CD4-positive, alpha-beta memory T cell (primary cell): ENCODE measurements around the gene TRMO. TPM values are rescaled to one million over a fixed set of nuclear protein-coding genes. Genes with fewer than 3 reads are reported as not detected.
A peak's percentile ranks its signal among the peaks of the same experiment; 100 is the strongest.

ENCODE experiments used
- CTCF ChIA-PET: fragments of 350-600 bp; sonication (Branson Sonifier 250); formaldehyde crosslinking; loops from one replicate; lab custom pipeline; 2021; ENCODE audit warnings: inconsistent platforms; ENCODE audit not compliant: partially characterized antibody; lab: Charles Lee
- POLR2A ChIA-PET: fragments of 350-600 bp; sonication (Branson Sonifier 250); formaldehyde crosslinking; loops from one replicate; lab custom pipeline; 2021; ENCODE audit not compliant: partially characterized antibody; lab: Charles Lee
- DNase-seq, 5 donors: peaks; one replicate each; pipeline versions ENCODE4 v3.0.0 to v3.0.0-alpha.2; 2020 to 2022; ENCODE audit warnings: mixed read lengths in 1 of 5
- H3K27ac ChIP-seq: one replicate; pipeline ENCODE4 v1.7.0; 2013; ENCODE audit warnings: low read depth, low read length
- H3K27me3 ChIP-seq: 2 replicates; pipeline ENCODE4 v1.7.0; 2013; ENCODE audit warnings: mild to moderate bottlenecking, low read length, moderate library complexity; ENCODE audit not compliant: insufficient read depth
- H3K36me3 ChIP-seq: 2 replicates; pipeline ENCODE4 v1.7.0; 2013; ENCODE audit warnings: mild to moderate bottlenecking, low read length, moderate library complexity; ENCODE audit not compliant: insufficient read depth
- H3K4me1 ChIP-seq: 2 replicates; pipeline ENCODE4 v1.7.0; 2013; ENCODE audit warnings: mild to moderate bottlenecking, low read length, moderate library complexity; ENCODE audit not compliant: insufficient read depth
- H3K4me3 ChIP-seq, 2 donors: one replicate each; pipeline ENCODE4 v1.7.0; 2013; ENCODE audit warnings: low read length in 2 of 2, mild to moderate bottlenecking in 1 of 2
- H3K9me3 ChIP-seq, 2 donors: one replicate each; pipeline ENCODE4 v1.7.0; 2013; ENCODE audit warnings: low read length in 2 of 2, control low read depth in 1 of 2; ENCODE audit not compliant: control insufficient read depth in 1 of 2
- H3K27ac Mint-ChIP-seq, 7 donors: one replicate each; pipeline ENCODE4 v1.8.0; 2020 to 2021; ENCODE audit warnings: mixed read lengths in 7 of 7, mild to moderate bottlenecking in 6 of 7, inconsistent platforms in 3 of 7, moderate library complexity in 3 of 7
- H3K27me3 Mint-ChIP-seq, 2 donors: one replicate each; pipeline ENCODE4 v1.8.0; 2020 to 2021; ENCODE audit warnings: mixed read lengths in 2 of 2
- H3K36me3 Mint-ChIP-seq, 2 donors: one replicate each; pipeline ENCODE4 v1.8.0; 2020 to 2021; ENCODE audit warnings: mixed read lengths in 2 of 2, inconsistent platforms in 1 of 2, mild to moderate bottlenecking in 1 of 2
- H3K4me1 Mint-ChIP-seq, 4 donors: one replicate each; pipeline ENCODE4 v1.8.0; 2020 to 2021; ENCODE audit warnings: mixed read lengths in 4 of 4, mild to moderate bottlenecking in 1 of 4
- H3K4me3 Mint-ChIP-seq, 8 donors: one replicate each; pipeline ENCODE4 v1.8.0; 2020 to 2021; ENCODE audit warnings: mixed read lengths in 8 of 8, mild to moderate bottlenecking in 7 of 8, moderate library complexity in 6 of 8, inconsistent platforms in 3 of 8
- H3K9me3 Mint-ChIP-seq, 8 donors: one replicate each; pipeline ENCODE4 v1.8.0; 2020 to 2021; ENCODE audit warnings: mixed read lengths in 8 of 8, mild to moderate bottlenecking in 5 of 8, inconsistent platforms in 3 of 8, moderate library complexity in 1 of 8
- intact Hi-C: fragments of 100-400 bp; cut with micrococcal nuclease; formaldehyde crosslinking; loops from one replicate; pipeline ENCODE4 v1.15.1; 2023
- polyA plus RNA-seq, 2 donors: library from polyadenylated mRNA; unstranded; fragments of 300-500 nt; fragmentation: Illumina TruSeq; gene quantifications; one replicate each; pipeline ENCODE4 v1.2.3, GENCODE V29; 2021
- total RNA-seq, 2 experiments: library from RNA; stranded (reverse); gene quantifications; one replicate each; pipeline ENCODE4 v1.2.3, GENCODE V29; 2021

TRMO gene
- total and polyA plus RNA-seq, 4 experiments from 2014 or later = 21.7 to 59.5 (median 41.4) TPM

GRCh38 chr9:97908705-97909104, 13.6 kb downstream of the TRMO start:
- peaks cover 41% of the 10 kb centered on the region for H3K36me3 ChIP-seq
- POLR2A ChIA-PET = interaction anchor here (15.8 kb wide), 1 partner anchor 10 kb away, joined by 746 read pairs; the partner anchor contains the start of gene TRMO
- DNase-seq = no peak
- H3K4me1 ChIP-seq = peaks cover 99% of the 10 kb centered on the region
- peaks cover 45 to 63% of the 10 kb centered on the region in 2 donors for H3K36me3 Mint-ChIP-seq
- peaks cover 0 to 2% (median 0%) of the 10 kb centered on the region in 8 donors for H3K9me3 Mint-ChIP-seq
- peak overlapping the region in 6 of 8 donors; percentile 18 to 74 (median 56) for H3K4me3 Mint-ChIP-seq
- intact Hi-C loops = loop anchor here (5.0 kb wide), 1 partner anchor 276 kb away; the partner anchor contains the start of genes NCBP1 and TSTD2
- H3K27ac ChIP-seq = peak overlapping the region; percentile 17
- no peaks in the 10 kb centered on the region for H3K27me3 Mint-ChIP-seq
- CTCF ChIA-PET = interaction anchor here (1.2 to 9.0 kb wide), 4 partner anchors 7 to 134 kb away, joined by 3 to 165 read pairs (median 44); partner anchors contain the start of gene TRMO
- H3K9me3 ChIP-seq = no peaks in the 10 kb centered on the region
- H3K27ac Mint-ChIP-seq = peak overlapping the region; percentile 84 to 95 (median 90)
- H3K4me1 Mint-ChIP-seq = peaks cover 61 to 94% (median 79%) of the 10 kb centered on the region in 4 donors
- H3K27me3 ChIP-seq = no peaks in the 10 kb centered on the region
- H3K4me3 ChIP-seq = no peak overlapping the region

GRCh38 chr9:97907632-97908031, 14.7 kb downstream of the TRMO start:
- peaks cover 100% of the 10 kb centered on the region for H3K4me1 ChIP-seq
- no peaks in the 10 kb centered on the region for H3K27me3 ChIP-seq
- H3K4me3 Mint-ChIP-seq = peak overlapping the region; percentile 62 to 94 (median 86)
- no peak for DNase-seq
- H3K4me3 ChIP-seq = peak overlapping the region in 1 of 2 donors; percentile 23
- POLR2A ChIA-PET = interaction anchor here (15.8 kb wide), 1 partner anchor 11 kb away, joined by 746 read pairs; the partner anchor contains the start of gene TRMO
- CTCF ChIA-PET = interaction anchor here (9.0 to 11.2 kb wide), 2 partner anchors 13 to 19 kb away, joined by 165 to 312 read pairs; partner anchors contain the start of gene TRMO
- no peaks in the 10 kb centered on the region for H3K9me3 Mint-ChIP-seq
- peak overlapping the region; percentile 93 to 99 (median 98) for H3K27ac Mint-ChIP-seq
- H3K27ac ChIP-seq = peak overlapping the region; percentile 73
- H3K36me3 ChIP-seq = peaks cover 31% of the 10 kb centered on the region
- peaks cover 40 to 57% of the 10 kb centered on the region in 2 donors for H3K36me3 Mint-ChIP-seq
- intact Hi-C loops = loop anchor here (5.0 kb wide), 1 partner anchor 275 kb away; the partner anchor contains the start of genes NCBP1 and TSTD2
- H3K27me3 Mint-ChIP-seq = no peaks in the 10 kb centered on the region
- H3K9me3 ChIP-seq = no peaks in the 10 kb centered on the region
- peaks cover 58 to 96% (median 81%) of the 10 kb centered on the region in 4 donors for H3K4me1 Mint-ChIP-seq

GRCh38 chr9:97907046-97907445, 15.3 kb downstream of the TRMO start:
- Histone ChIP-seq H3K27ac (peak overlapping the region; percentile 73), H3K4me1 (peaks cover 100% of the 10 kb centered on the region), H3K27me3 (no peaks in the 10 kb centered on the region), H3K9me3 (no peaks in the 10 kb centered on the region), H3K36me3 (peaks cover 27% of the 10 kb centered on the region), H3K4me3 (peak overlapping the region in 1 of 2 donors; percentile 23)
- ChIA-PET POLR2A (interaction anchor here (0.6 to 15.8 kb wide), 9 partner anchors 11 to 350 kb away, joined by 3 to 746 read pairs (median 4); partner anchors contain the start of genes ANP32B, NCBP1, TRMO and TSTD2), CTCF (interaction anchor here (9.0 to 11.2 kb wide), 2 partner anchors 14 to 18 kb away, joined by 165 to 312 read pairs; partner anchors contain the start of gene TRMO)
- DNase-seq = peak in 4 of 5 donors; percentile 26 to 63 (median 35)
- Mint-ChIP-seq H3K36me3 (peaks cover 34 to 51% of the 10 kb centered on the region in 2 donors), H3K27ac (peak overlapping the region; percentile 93 to 99 (median 98)), H3K4me1 (peaks cover 57 to 94% (median 78%) of the 10 kb centered on the region in 4 donors), H3K27me3 (no peaks in the 10 kb centered on the region), H3K9me3 (no peaks in the 10 kb centered on the region), H3K4me3 (peak overlapping the region; percentile 62 to 94 (median 86))
- intact Hi-C loops = loop anchor here (5.0 kb wide), 1 partner anchor 275 kb away; the partner anchor contains the start of genes NCBP1 and TSTD2

- peak overlapping the region in 1 of 2 donors; percentile 45 for H3K4me3 ChIP-seq
- peaks cover 57 to 94% (median 76%) of the 10 kb centered on the region in 4 donors for H3K4me1 Mint-ChIP-seq
- H3K27me3 ChIP-seq = no peaks in the 10 kb centered on the region
- H3K27ac Mint-ChIP-seq = peak overlapping the region; percentile 93 to 99 (median 98)
- CTCF ChIA-PET = interaction anchor here (0.7 to 11.2 kb wide), 4 partner anchors 9 to 350 kb away, joined by 3 to 312 read pairs (median 86); partner anchors contain the start of genes TBC1D2 and TRMO
- no peaks in the 10 kb centered on the region for H3K9me3 ChIP-seq
- intact Hi-C loops = loop anchor here (5.0 kb wide), 1 partner anchor 274 kb away; the partner anchor contains the start of genes NCBP1 and TSTD2
- H3K36me3 ChIP-seq = peaks cover 22% of the 10 kb centered on the region
- H3K27me3 Mint-ChIP-seq = no peaks in the 10 kb centered on the region
- peak overlapping the region; percentile 73 for H3K27ac ChIP-seq
- peak overlapping the region; percentile 80 to 94 (median 86) for H3K4me3 Mint-ChIP-seq
- peaks cover 100% of the 10 kb centered on the region for H3K4me1 ChIP-seq
- peaks cover 28 to 44% of the 10 kb centered on the region in 2 donors for H3K36me3 Mint-ChIP-seq
- DNase-seq = peak; percentile 63 to 89 (median 70)
- POLR2A ChIA-PET = interaction anchor here (0.6 to 15.8 kb wide), 16 partner anchors 9 to 350 kb away, joined by 3 to 746 read pairs (median 4); partner anchors contain the start of genes ANP32B, NCBP1, TRMO and TSTD2
- H3K9me3 Mint-ChIP-seq = no peaks in the 10 kb centered on the region
Measured at GRCh38 chr9:97906236-97906831, 16.0 kb downstream of the TRMO start.

GRCh38 chr9:97905228-97905627, 17.1 kb downstream of the TRMO start:
- Histone ChIP-seq H3K27ac (peak overlapping the region; percentile 73), H3K9me3 (no peaks in the 10 kb centered on the region), H3K4me1 (peaks cover 100% of the 10 kb centered on the region), H3K27me3 (no peaks in the 10 kb centered on the region), H3K4me3 (peak overlapping the region; percentile 32 to 42), H3K36me3 (peaks cover 11% of the 10 kb centered on the region)
- Mint-ChIP-seq H3K36me3 (peaks cover 22 to 38% of the 10 kb centered on the region in 2 donors), H3K4me1 (peaks cover 59 to 94% (median 76%) of the 10 kb centered on the region in 4 donors), H3K4me3 (peak overlapping the region; percentile 83 to 94 (median 85)), H3K9me3 (no peaks in the 10 kb centered on the region), H3K27ac (peak overlapping the region; percentile 90 to 98 (median 97)), H3K27me3 (no peaks in the 10 kb centered on the region)
- peak; percentile 81 to 88 (median 83) for DNase-seq
- intact Hi-C loops = loop anchor here (1.0 to 5.0 kb wide), 2 partner anchors 17 to 273 kb away; partner anchors contain the start of genes NCBP1, TRMO and TSTD2
- POLR2A ChIA-PET = interaction anchor here (0.7 to 15.8 kb wide), 19 partner anchors 7 to 351 kb away, joined by 3 to 746 read pairs (median 5); partner anchors contain the start of genes ANP32B, NANS, NCBP1 and TBC1D2
- CTCF ChIA-PET = interaction anchor here (0.9 to 11.2 kb wide), 4 partner anchors 10 to 359 kb away, joined by 3 to 312 read pairs (median 87); partner anchors contain the start of gene TRMO

- H3K27me3 ChIP-seq = no peaks in the 10 kb centered on the region
- Mint-ChIP-seq H3K36me3 (peaks cover 17 to 33% of the 10 kb centered on the region in 2 donors), H3K27me3 (no peaks in the 10 kb centered on the region), H3K27ac (peak overlapping the region; percentile 90 to 98 (median 97)), H3K4me1 (peaks cover 54 to 92% (median 72%) of the 10 kb centered on the region in 4 donors), H3K9me3 (no peaks in the 10 kb centered on the region), H3K4me3 (peak overlapping the region; percentile 83 to 94 (median 85))
- H3K36me3 ChIP-seq = peaks cover 6% of the 10 kb centered on the region
- no peaks in the 10 kb centered on the region for H3K9me3 ChIP-seq
- peak overlapping the region; percentile 32 to 42 for H3K4me3 ChIP-seq
- peaks cover 97% of the 10 kb centered on the region for H3K4me1 ChIP-seq
- peak; percentile 62 to 82 (median 70) for DNase-seq
- ChIA-PET POLR2A (interaction anchor here (0.6 to 15.8 kb wide), 18 partner anchors 9 to 351 kb away, joined by 3 to 746 read pairs (median 5); partner anchors contain the start of genes ANP32B, NANS, NCBP1 and TBC1D2), CTCF (interaction anchor here (0.9 to 11.2 kb wide), 4 partner anchors 9 to 359 kb away, joined by 3 to 312 read pairs (median 87); partner anchors contain the start of gene TRMO)
- H3K27ac ChIP-seq = peak overlapping the region; percentile 73
- intact Hi-C loops = loop anchor here (1.0 to 5.0 kb wide), 4 partner anchors 18 to 353 kb away; partner anchors contain the start of genes NCBP1, TBC1D2, TRMO and TSTD2
Measured at GRCh38 chr9:97904725-97905124, 17.6 kb downstream of the TRMO start.
